PC-9 (cell line): ENCODE measurements around the gene SEMA3B. TPM values are rescaled to one million over a fixed set of nuclear protein-coding genes. Genes with fewer than 3 reads are reported as not detected.
"Not testable (repeated sequence)": the region's sequence is repeated elsewhere in the genome, so short reads cannot be mapped to it uniquely, and the experiment has no call there.

Source experiments
- BruUV-seq: library from RNA; stranded (reverse); fragments of 400-500 nt; replicated peaks from 2 replicates; lab custom pipeline; 2021; lab: Mats Ljungman, UMichigan
- CTCF ChIA-PET: fragments of 300-600 bp; sonication (Branson Sonifier 250); formaldehyde crosslinking; loops from one replicate; lab custom pipeline; 2022; ENCODE audit warnings: antibody characterized with exemption; lab: Charles Lee
- POLR2A ChIA-PET: fragments of 300-600 bp; sonication (Branson Sonifier 250); formaldehyde crosslinking; loops from one replicate; lab custom pipeline; 2022; ENCODE audit warnings: antibody characterized with exemption; ENCODE audit not compliant: unreplicated experiment; lab: Charles Lee
- DNase-seq, 2 experiments: peaks; one replicate each; pipeline versions ENCODE4 v3.0.0 to v3.0.0-alpha.2; 2015 to 2022; ENCODE audit warnings: mixed read lengths in 1 of 2
- H2AFZ ChIP-seq: fragments of 200-600 bp; sonication (generic); 2 replicates; pipeline ENCODE4 v1.8.1; 2017; ENCODE audit warnings: antibody characterized with exemption
- H3F3A ChIP-seq: fragments of 200-600 bp; sonication (generic); 2 replicates; pipeline ENCODE4 v1.8.1; 2017; ENCODE audit warnings: antibody characterized with exemption, mild to moderate bottlenecking, low read depth; ENCODE audit not compliant: insufficient read depth
- H3K27ac ChIP-seq: fragments of 200-600 bp; sonication (generic); 2 replicates; pipeline ENCODE4 v1.6.1; 2016; ENCODE audit warnings: mixed run types
- H3K27me3 ChIP-seq: fragments of 200-600 bp; sonication (generic); 2 replicates; pipeline ENCODE4 v1.6.1; 2016; ENCODE audit warnings: low read depth, mixed run types; ENCODE audit not compliant: insufficient read depth
- H3K36me3 ChIP-seq: fragments of 200-600 bp; sonication (generic); 2 replicates; pipeline ENCODE4 v1.6.1; 2016; ENCODE audit warnings: low read depth, mixed run types
- H3K4me1 ChIP-seq: fragments of 200-600 bp; sonication (generic); replicated peaks from 2 replicates; pipeline ENCODE4 v1.6.1; 2016; ENCODE audit warnings: mixed run types; ENCODE audit not compliant: insufficient read depth
- H3K4me2 ChIP-seq: fragments of 200-600 bp; sonication (generic); 2 replicates; pipeline ENCODE4 v1.6.1; 2017; ENCODE audit warnings: mixed run types
- H3K4me3 ChIP-seq: fragments of 200-600 bp; sonication (generic); 2 replicates; pipeline ENCODE4 v1.6.1; 2016; ENCODE audit warnings: mixed run types
- H3K79me2 ChIP-seq: fragments of 200-600 bp; sonication (generic); 2 replicates; pipeline ENCODE4 v1.6.1; 2017; ENCODE audit warnings: low read depth, mixed run types
- H3K9me2 ChIP-seq: fragments of 200-600 bp; sonication (generic); 2 replicates; pipeline ENCODE4 v1.8.1; 2017; ENCODE audit warnings: mild to moderate bottlenecking; ENCODE audit not compliant: insufficient read depth
- H3K9me3 ChIP-seq: fragments of 200-600 bp; sonication (generic); 2 replicates; pipeline ENCODE4 v1.8.1; 2016; ENCODE audit warnings: low read depth; ENCODE audit not compliant: insufficient read depth
- H4K20me1 ChIP-seq: fragments of 200-600 bp; sonication (generic); 2 replicates; pipeline ENCODE4 v1.8.1; 2017; ENCODE audit not compliant: insufficient read depth
- CTCF ChIP-seq: fragments of 200-600 bp; sonication (generic); conservative IDR thresholded peaks from 2 replicates; pipeline ENCODE4 v1.6.1; 2017; ENCODE audit warnings: mixed run types, antibody characterized with exemption, mild to moderate bottlenecking, moderate library complexity
- EZH2 ChIP-seq: fragments of 200-600 bp; sonication (generic); IDR thresholded peaks from 2 replicates; pipeline ENCODE4 v1.8.0; 2017; ENCODE audit warnings: antibody characterized with exemption, low read depth
- intact Hi-C: fragments of 100-400 bp; cut with micrococcal nuclease; formaldehyde crosslinking; loops from one replicate; pipeline ENCODE4 v1.10.0; 2022; ENCODE audit not compliant: unreplicated experiment
- total RNA-seq: library from RNA; stranded (reverse); gene quantifications from 2 replicates; pipeline ENCODE4 v1.2.3, GENCODE V29; 2021

The SEMA3B gene
- total RNA-seq, 1 experiment from 2014 or later, result 52.4 TPM

- Histone ChIP-seq H3K9me3 (no peaks in the 10 kb centered on the region), H3K27me3 (no peaks in the 10 kb centered on the region), H3K4me1 (peaks cover 20% of the 10 kb centered on the region), H4K20me1 (no peaks in the 10 kb centered on the region), H3K36me3 (no peaks in the 10 kb centered on the region), H2AFZ (no peak overlapping the region), H3K4me3 (no peak overlapping the region), H3K9me2 (no peaks in the 10 kb centered on the region), H3K27ac (no peak overlapping the region), H3F3A (peaks cover 9% of the 10 kb centered on the region; the same call in 1 of the 2 replicates), H3K79me2 (0 out of 2 replicates have a peak, but pooled peaks cover 10% of the 10 kb centered on the region), H3K4me2 (no peak overlapping the region)
- DNase-seq, result no peak
- intact Hi-C loops, result no loop called here
- ChIA-PET POLR2A (interaction anchor here (0.7 to 0.8 kb wide), 2 partner anchors 15 to 135 kb away, joined by 3 to 7 read pairs; no protein-coding TSS in a partner anchor), CTCF (interaction anchor here (0.6 kb wide), 1 partner anchor 246 kb away, joined by 4 read pairs; no protein-coding TSS in a partner anchor)
- no peak for TF ChIP-seq CTCF
- TF ChIP-seq EZH2, result no peak
- BruUV-seq, result no TSS peak
Measured at GRCh38 chr3:50302095-50303012, 33.4 kb downstream of the SEMA3B start.

- Histone ChIP-seq H3F3A (peaks cover 9% of the 10 kb centered on the region; the same call in 1 of the 2 replicates), H3K9me2 (no peaks in the 10 kb centered on the region), H4K20me1 (no peaks in the 10 kb centered on the region), H3K4me2 (no peak within 1 kb of the TSS), H3K4me3 (no peak within 1 kb of the TSS), H3K4me1 (peaks cover 18% of the 10 kb centered on the region), H2AFZ (no peak within 1 kb of the TSS), H3K27ac (no peak within 1 kb of the TSS), H3K36me3 (no peaks in the 10 kb centered on the region), H3K27me3 (no peaks in the 10 kb centered on the region), H3K79me2 (0 out of 2 replicates have a peak, but pooled peaks cover 7% of the 10 kb centered on the region), H3K9me3 (peaks cover 4% of the 10 kb centered on the region; the same call in 1 of the 2 replicates)
- intact Hi-C loops, result no loop called here
- no TSS peak for BruUV-seq
- ChIA-PET POLR2A (interaction anchor here (0.6 to 0.8 kb wide), 4 partner anchors 14 to 136 kb away, joined by 3 to 7 read pairs (median 3); no protein-coding TSS in a partner anchor), CTCF (interaction anchor here (0.6 to 1.1 kb wide), 4 partner anchors 13 to 246 kb away, joined by 3 to 4 read pairs (median 4); no protein-coding TSS in a partner anchor)
- no peak for TF ChIP-seq EZH2
- TF ChIP-seq CTCF, result no peak
- peak in 1 of 2 experiments; percentile 37 for DNase-seq
Measured at GRCh38 chr3:50303013-50303815, 34.3 kb downstream of the SEMA3B start, which contains the start of gene HYAL1. TSS of gene HYAL1 (minus strand) at chr3:50303574. CDS start at chr3:50302956, 618 bp downstream.

- peaks cover 9% of the 10 kb centered on the region for H3K9me3 ChIP-seq
- H3K4me2 ChIP-seq, result no peak overlapping the region
- peaks cover 9% of the 10 kb centered on the region; the same call in 1 of the 2 replicates for H3F3A ChIP-seq
- TF ChIP-seq CTCF, result no peak
- no peak for TF ChIP-seq EZH2
- CTCF ChIA-PET, result interaction anchor here (0.5 kb wide), 1 partner anchor 24 kb away, joined by 12 read pairs; no protein-coding TSS in a partner anchor
- H3K79me2 ChIP-seq, result no peaks in the 10 kb centered on the region
- peaks cover 13% of the 10 kb centered on the region for H3K4me1 ChIP-seq
- POLR2A ChIA-PET, result interaction anchor here (0.6 kb wide), 1 partner anchor 148 kb away, joined by 9 read pairs; no protein-coding TSS in a partner anchor
- no peaks in the 10 kb centered on the region for H3K27me3 ChIP-seq
- no peaks in the 10 kb centered on the region for H4K20me1 ChIP-seq
- H3K27ac ChIP-seq, result no peak overlapping the region
- no peaks in the 10 kb centered on the region for H3K9me2 ChIP-seq
- no peak overlapping the region for H3K4me3 ChIP-seq
- no peak overlapping the region for H2AFZ ChIP-seq
- DNase-seq, result no peak
- BruUV-seq, result no TSS peak
- intact Hi-C loops, result no loop called here
- H3K36me3 ChIP-seq, result no peaks in the 10 kb centered on the region
Measured at GRCh38 chr3:50304601-50305000, 35.7 kb downstream of the SEMA3B start.

GRCh38 chr3:50312041-50312440, 43.1 kb downstream of the SEMA3B start:
- POLR2A ChIA-PET, H3K4me3 ChIP-seq, intact Hi-C loops, CTCF ChIA-PET, H2AFZ ChIP-seq, H4K20me1 ChIP-seq, H3K9me2 ChIP-seq, H3K27me3 ChIP-seq, H3K27ac ChIP-seq, H3K4me2 ChIP-seq, H3K9me3 ChIP-seq, H3K79me2 ChIP-seq, BruUV-seq, H3K36me3 ChIP-seq, DNase-seq: not testable (repeated sequence)
- H3F3A ChIP-seq, result peaks cover 20% of the 10 kb centered on the region
- peaks cover 24% of the 10 kb centered on the region for H3K4me1 ChIP-seq
